H1 (cell line): Measurements from ENCODE around the gene PCYT1B.

Experiments
- ATF3 ChIP-seq: IDR thresholded peaks from 2 replicates; pipeline ENCODE4 v1.6.1; 2011; ENCODE audit warnings: low read depth, mild to moderate bottlenecking, low read length; ENCODE audit not compliant: insufficient read depth
- BACH1 ChIP-seq: IDR thresholded peaks from 2 replicates; pipeline ENCODE4 v1.6.1; 2012; ENCODE audit warnings: low read length, improper control_type of control experiment
- POLR2A ChIP-seq, 2 experiments: IDR thresholded peaks; 1 replicate in 1 of 2; 2 replicates in 1 of 2; pipeline ENCODE4 v1.6.1; 2011; ENCODE audit warnings: low read depth in 2 of 2, low read length in 2 of 2, mild to moderate bottlenecking in 2 of 2; ENCODE audit errors: control extremely low read depth in 1 of 2
- POLR2AphosphoS5 ChIP-seq: IDR thresholded peaks from 2 replicates; pipeline ENCODE4 v1.6.1; 2011; ENCODE audit warnings: low read depth, low read length
- SRF ChIP-seq: IDR thresholded peaks from 2 replicates; pipeline ENCODE4 v1.6.1; 2011; ENCODE audit warnings: mild to moderate bottlenecking, low read depth, low read length, moderate library complexity
- YY1 ChIP-seq: IDR thresholded peaks from 2 replicates; pipeline ENCODE4 v1.6.1; 2011; ENCODE audit warnings: low read depth, mild to moderate bottlenecking, low read length
- TF ChIP-seq, protein P1 (sequence below), 3 experiments: IDR thresholded peaks; 1 replicate in 2 of 3; 2 replicates in 1 of 3; pipeline versions ENCODE4 v1.5.1 to v1.6.1; 2011; ENCODE audit warnings: low read length in 3 of 3, mild to moderate bottlenecking in 3 of 3, inconsistent platforms in 2 of 3, low read depth in 1 of 3, moderate library complexity in 1 of 3; ENCODE audit not compliant: insufficient read depth in 1 of 3; ENCODE audit errors: control extremely low read depth in 1 of 3

DNA sequence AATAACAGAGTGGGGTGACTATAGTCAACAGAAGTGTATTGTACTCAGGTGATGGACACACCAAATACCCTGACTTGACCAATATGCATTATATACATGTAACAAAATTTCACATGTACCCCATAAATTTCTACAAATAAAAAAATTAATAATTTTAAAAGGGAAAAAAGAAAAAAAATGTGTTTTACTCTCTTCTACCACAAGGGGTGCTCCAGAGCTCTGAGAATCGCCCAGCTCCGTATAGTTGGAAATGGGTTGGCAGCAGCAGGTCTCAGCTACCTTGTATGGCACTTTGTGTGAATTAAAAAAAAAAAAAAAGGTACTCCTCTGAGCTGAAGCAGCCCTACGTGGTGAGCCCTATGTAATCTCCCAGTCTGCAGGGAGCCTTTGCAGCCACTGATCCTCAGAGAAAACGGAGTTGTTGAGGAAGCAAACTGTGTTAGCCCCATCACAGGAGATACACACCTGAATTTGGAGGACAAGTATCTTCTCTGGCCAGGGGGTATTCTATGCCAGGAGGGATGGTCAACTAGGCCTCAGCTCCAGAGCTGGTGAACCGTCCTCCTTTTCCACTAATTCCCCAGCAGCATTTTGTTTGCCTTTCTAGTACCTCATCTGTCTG, 29.4 kb upstream of the PCYT1B start:
- no peak for TF ChIP-seq ATF3
- TF ChIP-seq, protein P1, sequence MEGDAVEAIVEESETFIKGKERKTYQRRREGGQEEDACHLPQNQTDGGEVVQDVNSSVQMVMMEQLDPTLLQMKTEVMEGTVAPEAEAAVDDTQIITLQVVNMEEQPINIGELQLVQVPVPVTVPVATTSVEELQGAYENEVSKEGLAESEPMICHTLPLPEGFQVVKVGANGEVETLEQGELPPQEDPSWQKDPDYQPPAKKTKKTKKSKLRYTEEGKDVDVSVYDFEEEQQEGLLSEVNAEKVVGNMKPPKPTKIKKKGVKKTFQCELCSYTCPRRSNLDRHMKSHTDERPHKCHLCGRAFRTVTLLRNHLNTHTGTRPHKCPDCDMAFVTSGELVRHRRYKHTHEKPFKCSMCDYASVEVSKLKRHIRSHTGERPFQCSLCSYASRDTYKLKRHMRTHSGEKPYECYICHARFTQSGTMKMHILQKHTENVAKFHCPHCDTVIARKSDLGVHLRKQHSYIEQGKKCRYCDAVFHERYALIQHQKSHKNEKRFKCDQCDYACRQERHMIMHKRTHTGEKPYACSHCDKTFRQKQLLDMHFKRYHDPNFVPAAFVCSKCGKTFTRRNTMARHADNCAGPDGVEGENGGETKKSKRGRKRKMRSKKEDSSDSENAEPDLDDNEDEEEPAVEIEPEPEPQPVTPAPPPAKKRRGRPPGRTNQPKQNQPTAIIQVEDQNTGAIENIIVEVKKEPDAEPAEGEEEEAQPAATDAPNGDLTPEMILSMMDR (IDR thresholded peaks at IDR 0.05; ENCODE audit: control extremely low read depth in 1 of 3, insufficient read depth in 1 of 3, low read depth in 1 of 3, low read length in 3 of 3): peak; percentile 8 to 15 (median 15); a peak in 3 of 4 replicates
- no peak for TF ChIP-seq POLR2A (IDR thresholded peaks at IDR 0.05; ENCODE audit: control extremely low read depth in 1 of 2, low read depth in 2 of 2, low read length in 2 of 2)
- TF ChIP-seq SRF: no peak
- TF ChIP-seq POLR2AphosphoS5: no peak
- TF ChIP-seq YY1: no peak
- no peak for TF ChIP-seq BACH1
